GM10266 (cell line): ENCODE measurements around the gene GPR132.
"Not testable (repeated sequence)": the region's sequence is repeated elsewhere in the genome, so short reads cannot be mapped to it uniquely, and the experiment has no call there.

Experiments used
- DNase-seq: peaks from one replicate; pipeline ENCODE4 v3.0.0; 2012; ENCODE audit errors: extremely low spot score
- CTCF ChIP-seq: IDR thresholded peaks from 2 replicates; pipeline ENCODE4 v1.5.1; 2012; ENCODE audit warnings: mild to moderate bottlenecking, low read depth; ENCODE audit not compliant: control insufficient read depth, insufficient read depth; ENCODE audit errors: missing control alignments

The GPR132 gene

GRCh38 chr14:105085766-105086165, 20.5 kb upstream of the GPR132 start:
- no peak for TF ChIP-seq CTCF
- DNase-seq: no peak

GRCh38 chr14:105084741-105085571, 19.7 kb upstream of the GPR132 start:
- DNase-seq: no peak
- TF ChIP-seq CTCF: no peak

GRCh38 chr14:105083926-105084685, 18.9 kb upstream of the GPR132 start:
- TF ChIP-seq CTCF: no peak
- no peak for DNase-seq

GRCh38 chr14:105082703-105083102, 17.5 kb upstream of the GPR132 start:
- no peak for TF ChIP-seq CTCF
- no peak for DNase-seq

- DNase-seq: not testable (repeated sequence)
These were observed 16.2 kb upstream of the GPR132 start for GRCh38 chr14:105081473-105081872.

GRCh38 chr14:105080161-105080560, 14.9 kb upstream of the GPR132 start:
- no peak for DNase-seq
- no peak for TF ChIP-seq CTCF

- no peak for TF ChIP-seq CTCF
- DNase-seq: no peak
These were observed 13.1 kb upstream of the GPR132 start for GRCh38 chr14:105078294-105078693.

- DNase-seq: no peak
- no peak for TF ChIP-seq CTCF
These were observed 12.4 kb upstream of the GPR132 start for GRCh38 chr14:105077649-105077995.
